GM23248 (cell line): ENCODE results near the gene ZNF519. TPM values are rescaled to one million over a fixed set of nuclear protein-coding genes. Genes with fewer than 3 reads are reported as not detected.

Experiments
- DNase-seq: peaks from one replicate; pipeline ENCODE4 v3.0.0-alpha.2; 2015
- H2AFZ ChIP-seq: fragments of 200-600 bp; sonication (generic); 2 replicates; pipeline ENCODE4 v1.6.1; 2016; ENCODE audit warnings: antibody characterized with exemption
- H3F3A ChIP-seq: fragments of 200-600 bp; sonication (generic); 2 replicates; pipeline ENCODE4 v1.6.1; 2016; ENCODE audit warnings: mild to moderate bottlenecking, antibody characterized with exemption, mixed run types; ENCODE audit not compliant: insufficient read depth
- H3K27ac ChIP-seq: fragments of 200-600 bp; sonication (generic); 2 replicates; pipeline ENCODE4 v1.5.1; 2016; ENCODE audit warnings: mild to moderate bottlenecking
- H3K27me3 ChIP-seq: fragments of 200-600 bp; sonication (generic); replicated peaks from 2 replicates; pipeline ENCODE4 v1.6.1; 2016; ENCODE audit warnings: mild to moderate bottlenecking; ENCODE audit not compliant: insufficient read depth
- H3K36me3 ChIP-seq: fragments of 200-600 bp; sonication (generic); 2 replicates; pipeline ENCODE4 v1.6.1; 2016; ENCODE audit warnings: low read depth, mild to moderate bottlenecking
- H3K4me1 ChIP-seq: fragments of 200-600 bp; sonication (generic); 2 replicates; pipeline ENCODE4 v1.6.1; 2016; ENCODE audit warnings: mild to moderate bottlenecking; ENCODE audit not compliant: insufficient read depth
- H3K4me2 ChIP-seq: fragments of 200-600 bp; sonication (generic); one replicate; pipeline ENCODE4 v1.6.1; 2016; ENCODE audit warnings: mild to moderate bottlenecking; ENCODE audit not compliant: unreplicated experiment
- H3K4me3 ChIP-seq: fragments of 200-600 bp; sonication (generic); 2 replicates; pipeline ENCODE4 v1.5.1; 2016; ENCODE audit warnings: mild to moderate bottlenecking
- H3K79me2 ChIP-seq: fragments of 200-600 bp; sonication (generic); 2 replicates; pipeline ENCODE4 v1.6.1; 2016; ENCODE audit warnings: mild to moderate bottlenecking; ENCODE audit not compliant: insufficient read depth
- H3K9ac ChIP-seq: fragments of 200-600 bp; sonication (generic); 2 replicates; pipeline ENCODE4 v1.6.1; 2016; ENCODE audit warnings: mild to moderate bottlenecking
- H3K9me2 ChIP-seq: fragments of 200-600 bp; sonication (generic); 2 replicates; pipeline ENCODE4 v1.6.1; 2016; ENCODE audit warnings: mixed run types, mild to moderate bottlenecking, moderate library complexity; ENCODE audit not compliant: insufficient read depth
- H3K9me3 ChIP-seq: fragments of 200-600 bp; sonication (generic); one replicate; pipeline ENCODE4 v1.6.1; 2017; ENCODE audit warnings: low read depth
- H4K20me1 ChIP-seq: fragments of 200-600 bp; sonication (generic); 2 replicates; pipeline ENCODE4 v1.6.0; 2016; ENCODE audit not compliant: insufficient read depth
- EZH2 ChIP-seq: fragments of 200-600 bp; sonication (generic); IDR thresholded peaks from 2 replicates; pipeline ENCODE4 v1.6.1; 2018; ENCODE audit warnings: antibody characterized with exemption, mild to moderate bottlenecking; ENCODE audit not compliant: insufficient read depth, poor library complexity, severe bottlenecking
- EZH2phosphoT487 ChIP-seq: fragments of 200-600 bp; sonication (generic); IDR thresholded peaks from 2 replicates; pipeline ENCODE4 v1.6.1; 2018; ENCODE audit warnings: antibody characterized with exemption, moderate library complexity, mild to moderate bottlenecking, low read depth; ENCODE audit not compliant: insufficient read depth
- WGBS, 2 experiments: methylation state at CpG; one replicate each; pipeline ENCODE4 v1.1.6; 2015 to 2017; ENCODE audit warnings: low lambda C conversion rate in 2 of 2, low coverage in 1 of 2; ENCODE audit errors: missing lambda C conversion rate in 2 of 2; 5-methylcytosine and 5-hydroxymethylcytosine counted together
- in situ Hi-C: fragments of 300-500 bp; cut with MboI; formaldehyde crosslinking; loops from 2 replicates; pipeline ENCODE4 v1.15.0; 2020
- polyA plus RNA-seq: library from polyadenylated mRNA; unstranded; fragments of >200 nt; fragmentation: Nextera tagmentation; extraction: Ambion mirVana; gene quantifications from 2 replicates; pipeline ENCODE4 v1.2.1, GENCODE V29; 2016
- total RNA-seq: library from RNA; depleted of rRNA; stranded (reverse); fragments of >200 nt; shearing (Covaris generic); gene quantifications from 2 replicates; pipeline ENCODE4 v1.2.3, GENCODE V29; 2014

ZNF519 gene
- total and polyA plus RNA-seq, 2 experiments from 2014 or later, result 1.1 to 2.1 TPM

GRCh38 chr18:14093307-14093915 is 38.8 kb downstream of the ZNF519 start:
- H3K9me2 ChIP-seq, result no peaks in the 10 kb centered on the region
- in situ Hi-C loops, result no loop called here
- no peak overlapping the region for H3K9ac ChIP-seq
- H3K36me3 ChIP-seq, result no peaks in the 10 kb centered on the region
- no peak overlapping the region for H3K27ac ChIP-seq
- H3K4me3 ChIP-seq, result no peak overlapping the region
- H3K79me2 ChIP-seq, result no peaks in the 10 kb centered on the region
- 40 to 44% methylated on average over 1 of the region's 1 CpG for WGBS, 2 experiments
- H3K4me1 ChIP-seq, result no peaks in the 10 kb centered on the region
- no peak for DNase-seq
- H2AFZ ChIP-seq, result no peak overlapping the region
- no peaks in the 10 kb centered on the region for H3F3A ChIP-seq
- H3K4me2 ChIP-seq, result no peak overlapping the region
- TF ChIP-seq EZH2, result no peak
- no peak for TF ChIP-seq EZH2phosphoT487
- no peaks in the 10 kb centered on the region for H4K20me1 ChIP-seq
- H3K9me3 ChIP-seq, result no peaks in the 10 kb centered on the region
- H3K27me3 ChIP-seq, result no peaks in the 10 kb centered on the region

GRCh38 chr18:14092625-14093306 is 39.5 kb downstream of the ZNF519 start:
- 87 to 88% methylated on average over 7 of the region's 7 CpGs for WGBS, 2 experiments
- no peaks in the 10 kb centered on the region for H3K4me1 ChIP-seq
- no peak overlapping the region for H3K27ac ChIP-seq
- no peaks in the 10 kb centered on the region for H3K9me2 ChIP-seq
- H4K20me1 ChIP-seq, result no peaks in the 10 kb centered on the region
- H2AFZ ChIP-seq, result no peak overlapping the region
- H3K79me2 ChIP-seq, result no peaks in the 10 kb centered on the region
- H3K4me2 ChIP-seq, result no peak overlapping the region
- no peaks in the 10 kb centered on the region for H3K9me3 ChIP-seq
- in situ Hi-C loops, result no loop called here
- no peaks in the 10 kb centered on the region for H3K36me3 ChIP-seq
- H3K4me3 ChIP-seq, result no peak overlapping the region
- no peak overlapping the region for H3K9ac ChIP-seq
- H3F3A ChIP-seq, result no peaks in the 10 kb centered on the region
- no peak for TF ChIP-seq EZH2
- no peak for TF ChIP-seq EZH2phosphoT487
- H3K27me3 ChIP-seq, result no peaks in the 10 kb centered on the region
- DNase-seq, result no peak

- H3K27me3 ChIP-seq, result no peaks in the 10 kb centered on the region
- H3K36me3 ChIP-seq, result no peaks in the 10 kb centered on the region
- no peaks in the 10 kb centered on the region for H3K79me2 ChIP-seq
- no peaks in the 10 kb centered on the region for H3K9me3 ChIP-seq
- DNase-seq, result peak; percentile 35
- no peak overlapping the region for H3K4me2 ChIP-seq
- 85 to 88% methylated on average over 10 of the region's 10 CpGs for WGBS, 2 experiments
- H3F3A ChIP-seq, result no peaks in the 10 kb centered on the region
- no peaks in the 10 kb centered on the region for H3K4me1 ChIP-seq
- H3K4me3 ChIP-seq, result no peak overlapping the region
- no peaks in the 10 kb centered on the region for H3K9me2 ChIP-seq
- in situ Hi-C loops, result loop anchor here (5.0 kb wide), 1 partner anchor 262 kb away; no protein-coding TSS in a partner anchor
- no peaks in the 10 kb centered on the region for H4K20me1 ChIP-seq
- TF ChIP-seq EZH2 (no peak), EZH2phosphoT487 (no peak)
- no peak overlapping the region for H3K27ac ChIP-seq
- H3K9ac ChIP-seq, result no peak overlapping the region
- H2AFZ ChIP-seq, result no peak overlapping the region
Measured at GRCh38 chr18:14089781-14090180, 42.5 kb downstream of the ZNF519 start.

- Histone ChIP-seq H3K9me2 (no peaks in the 10 kb centered on the region), H3K27me3 (no peaks in the 10 kb centered on the region), H3K4me2 (no peak overlapping the region), H2AFZ (no peak overlapping the region), H3K79me2 (no peaks in the 10 kb centered on the region), H3K4me1 (no peaks in the 10 kb centered on the region), H4K20me1 (no peaks in the 10 kb centered on the region), H3K9me3 (no peaks in the 10 kb centered on the region), H3K4me3 (no peak overlapping the region), H3K9ac (no peak overlapping the region), H3K36me3 (no peaks in the 10 kb centered on the region), H3K27ac (no peak overlapping the region), H3F3A (no peaks in the 10 kb centered on the region)
- 75% methylated on average over 2 of the region's 2 CpGs for WGBS, 2 experiments
- DNase-seq, result no peak
- no peak for TF ChIP-seq EZH2
- no peak for TF ChIP-seq EZH2phosphoT487
- in situ Hi-C loops, result loop anchor here (5.0 kb wide), 1 partner anchor 262 kb away; no protein-coding TSS in a partner anchor
Measured at GRCh38 chr18:14089191-14089590, 43.0 kb downstream of the ZNF519 start.
